Smooth muscle cell (in vitro differentiated cells): ENCODE results near the gene NOTCH3. TPM values are rescaled to one million over a fixed set of nuclear protein-coding genes. Genes with fewer than 3 reads are reported as not detected.

Source experiments
- DNase-seq: peaks from one replicate; lab custom pipeline; 2025; ENCODE audit not compliant: unreplicated experiment; lab: John Stamatoyannopoulos, UW
- H2AFZ ChIP-seq: fragments of 200-600 bp; sonication (generic); 2 replicates; pipeline ENCODE4 v1.6.0; 2016; ENCODE audit warnings: antibody characterized with exemption, low read depth, mild to moderate bottlenecking
- H3F3A ChIP-seq: fragments of 200-600 bp; sonication (generic); 2 replicates; pipeline ENCODE4 v1.6.0; 2017; ENCODE audit warnings: antibody characterized with exemption, low read depth
- H3K27ac ChIP-seq: fragments of 200-600 bp; sonication (generic); 2 replicates; pipeline ENCODE4 v1.5.1; 2016; ENCODE audit warnings: low read depth, mild to moderate bottlenecking
- H3K27me3 ChIP-seq: fragments of 200-600 bp; sonication (generic); 2 replicates; pipeline ENCODE4 v1.6.1; 2016; ENCODE audit warnings: low read depth, mild to moderate bottlenecking
- H3K36me3 ChIP-seq: fragments of 200-600 bp; sonication (generic); 2 replicates; pipeline ENCODE4 v1.5.1; 2016; ENCODE audit warnings: low read depth
- H3K4me1 ChIP-seq: fragments of 200-600 bp; sonication (generic); 2 replicates; pipeline ENCODE4 v1.5.1; 2016; ENCODE audit warnings: low read depth
- H3K4me2 ChIP-seq: fragments of 200-600 bp; sonication (generic); 2 replicates; pipeline ENCODE4 v1.6.0; 2016; ENCODE audit warnings: mild to moderate bottlenecking
- H3K4me3 ChIP-seq: fragments of 200-600 bp; sonication (generic); 2 replicates; pipeline ENCODE4 v1.5.1; 2016; ENCODE audit warnings: mild to moderate bottlenecking
- H3K79me2 ChIP-seq: fragments of 200-600 bp; sonication (generic); 2 replicates; pipeline ENCODE4 v1.6.0; 2016; ENCODE audit warnings: low read depth, mild to moderate bottlenecking
- H3K9ac ChIP-seq: fragments of 200-600 bp; sonication (generic); 2 replicates; pipeline ENCODE4 v1.6.0; 2016; ENCODE audit warnings: low read depth
- H3K9me3 ChIP-seq: fragments of 200-600 bp; sonication (generic); replicated peaks from 2 replicates; pipeline ENCODE4 v1.5.1; 2016; ENCODE audit warnings: low read depth
- H4K20me1 ChIP-seq: fragments of 200-600 bp; sonication (generic); 2 replicates; pipeline ENCODE4 v1.6.0; 2016; ENCODE audit warnings: low read depth
- WGBS: methylation state at CpG from one replicate; pipeline ENCODE4 v1.1.7; 2016; ENCODE audit warnings: low lambda C conversion rate; 5-methylcytosine and 5-hydroxymethylcytosine counted together
- polyA plus RNA-seq: library from polyadenylated mRNA; unstranded; fragments of >200 nt; fragmentation: Nextera tagmentation; extraction: Ambion mirVana; gene quantifications from 2 replicates; pipeline ENCODE4 v1.2.1, GENCODE V29; 2016
- total RNA-seq: library from RNA; depleted of rRNA; stranded (reverse); fragments of >200 nt; gene quantifications from 2 replicates; pipeline ENCODE4 v1.2.3, GENCODE V29; 2014
- TF ChIP-seq, protein P1 (sequence below): fragments of 200-600 bp; sonication (generic); IDR thresholded peaks from 2 replicates; pipeline ENCODE4 v1.5.1; 2017; ENCODE audit warnings: borderline replicate concordance, mild to moderate bottlenecking, antibody characterized with exemption; ENCODE audit not compliant: insufficient read depth, poor library complexity, severe bottlenecking

The NOTCH3 gene
- total and polyA plus RNA-seq, 2 experiments from 2014 or later: 72.0 to 92.5 TPM

DNA sequence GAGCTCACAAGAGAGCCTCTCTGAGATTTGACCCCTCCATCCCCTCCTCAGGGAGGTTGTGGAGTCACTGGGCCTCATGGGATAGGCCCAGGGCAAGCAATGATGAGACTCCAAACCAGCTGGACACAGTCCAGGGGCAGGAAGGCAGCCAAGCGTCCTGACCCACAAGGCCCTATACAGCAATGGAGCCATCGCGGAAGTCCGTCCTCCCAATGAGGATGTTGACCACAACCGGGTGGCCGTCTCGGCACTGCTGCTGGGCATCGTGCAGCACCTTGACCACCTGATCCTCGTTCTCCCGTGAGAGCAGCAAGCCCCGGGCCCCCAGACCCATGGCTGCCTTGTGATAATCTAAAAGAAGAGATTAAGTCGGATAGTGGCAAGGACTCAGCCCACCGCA is 85.7 kb downstream of the NOTCH3 start:
- H3K9me3 ChIP-seq: no peaks in the 10 kb centered on the region
- H3K36me3 ChIP-seq: no peaks in the 10 kb centered on the region
- H4K20me1 ChIP-seq: peaks cover 15% of the 10 kb centered on the region
- H3K4me2 ChIP-seq: no peak overlapping the region
- TF ChIP-seq, protein P1, sequence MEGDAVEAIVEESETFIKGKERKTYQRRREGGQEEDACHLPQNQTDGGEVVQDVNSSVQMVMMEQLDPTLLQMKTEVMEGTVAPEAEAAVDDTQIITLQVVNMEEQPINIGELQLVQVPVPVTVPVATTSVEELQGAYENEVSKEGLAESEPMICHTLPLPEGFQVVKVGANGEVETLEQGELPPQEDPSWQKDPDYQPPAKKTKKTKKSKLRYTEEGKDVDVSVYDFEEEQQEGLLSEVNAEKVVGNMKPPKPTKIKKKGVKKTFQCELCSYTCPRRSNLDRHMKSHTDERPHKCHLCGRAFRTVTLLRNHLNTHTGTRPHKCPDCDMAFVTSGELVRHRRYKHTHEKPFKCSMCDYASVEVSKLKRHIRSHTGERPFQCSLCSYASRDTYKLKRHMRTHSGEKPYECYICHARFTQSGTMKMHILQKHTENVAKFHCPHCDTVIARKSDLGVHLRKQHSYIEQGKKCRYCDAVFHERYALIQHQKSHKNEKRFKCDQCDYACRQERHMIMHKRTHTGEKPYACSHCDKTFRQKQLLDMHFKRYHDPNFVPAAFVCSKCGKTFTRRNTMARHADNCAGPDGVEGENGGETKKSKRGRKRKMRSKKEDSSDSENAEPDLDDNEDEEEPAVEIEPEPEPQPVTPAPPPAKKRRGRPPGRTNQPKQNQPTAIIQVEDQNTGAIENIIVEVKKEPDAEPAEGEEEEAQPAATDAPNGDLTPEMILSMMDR: no peak
- no peak overlapping the region for H2AFZ ChIP-seq
- H3K4me1 ChIP-seq: no peaks in the 10 kb centered on the region
- no peak overlapping the region for H3K4me3 ChIP-seq
- H3K9ac ChIP-seq: no peak overlapping the region
- H3F3A ChIP-seq: peaks cover 30% of the 10 kb centered on the region
- H3K79me2 ChIP-seq: peaks cover 4% of the 10 kb centered on the region
- no peak for DNase-seq
- 94% methylated on average over 13 of the region's 13 CpGs for WGBS
- H3K27me3 ChIP-seq: no peaks in the 10 kb centered on the region
- peak overlapping the region; percentile 7 for H3K27ac ChIP-seq

DNA sequence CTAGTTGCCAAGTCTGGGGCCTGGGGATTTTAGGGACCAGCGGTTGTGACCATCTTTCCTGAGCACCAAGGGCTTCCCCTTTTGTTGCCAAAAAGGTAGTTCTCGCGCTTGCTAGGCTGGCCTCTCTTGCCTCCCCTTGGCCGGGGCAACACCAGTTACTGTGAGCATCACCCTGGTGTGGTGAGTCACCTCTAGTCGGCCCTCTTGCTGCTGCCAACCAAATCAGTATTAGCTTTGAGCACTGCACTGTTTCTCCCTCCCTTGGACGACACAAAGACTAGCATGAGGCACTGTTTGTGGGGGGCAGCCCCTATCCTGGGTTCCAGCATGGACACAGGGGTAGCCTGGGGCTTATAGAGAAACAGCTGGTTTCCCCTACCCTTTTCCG is 86.6 kb downstream of the NOTCH3 start:
- Histone ChIP-seq H3K79me2 (peaks cover 11% of the 10 kb centered on the region), H3K27me3 (no peaks in the 10 kb centered on the region), H3K4me1 (no peaks in the 10 kb centered on the region), H3K4me3 (no peak overlapping the region), H3K9me3 (no peaks in the 10 kb centered on the region), H3F3A (peaks cover 30% of the 10 kb centered on the region), H4K20me1 (peaks cover 15% of the 10 kb centered on the region), H3K4me2 (no peak overlapping the region), H3K27ac (no peak overlapping the region), H2AFZ (no peak overlapping the region), H3K36me3 (no peaks in the 10 kb centered on the region), H3K9ac (no peak overlapping the region)
- WGBS: 84% methylated on average over 7 of the region's 7 CpGs
- TF ChIP-seq, protein P1: no peak
- DNase-seq: no peak

DNA sequence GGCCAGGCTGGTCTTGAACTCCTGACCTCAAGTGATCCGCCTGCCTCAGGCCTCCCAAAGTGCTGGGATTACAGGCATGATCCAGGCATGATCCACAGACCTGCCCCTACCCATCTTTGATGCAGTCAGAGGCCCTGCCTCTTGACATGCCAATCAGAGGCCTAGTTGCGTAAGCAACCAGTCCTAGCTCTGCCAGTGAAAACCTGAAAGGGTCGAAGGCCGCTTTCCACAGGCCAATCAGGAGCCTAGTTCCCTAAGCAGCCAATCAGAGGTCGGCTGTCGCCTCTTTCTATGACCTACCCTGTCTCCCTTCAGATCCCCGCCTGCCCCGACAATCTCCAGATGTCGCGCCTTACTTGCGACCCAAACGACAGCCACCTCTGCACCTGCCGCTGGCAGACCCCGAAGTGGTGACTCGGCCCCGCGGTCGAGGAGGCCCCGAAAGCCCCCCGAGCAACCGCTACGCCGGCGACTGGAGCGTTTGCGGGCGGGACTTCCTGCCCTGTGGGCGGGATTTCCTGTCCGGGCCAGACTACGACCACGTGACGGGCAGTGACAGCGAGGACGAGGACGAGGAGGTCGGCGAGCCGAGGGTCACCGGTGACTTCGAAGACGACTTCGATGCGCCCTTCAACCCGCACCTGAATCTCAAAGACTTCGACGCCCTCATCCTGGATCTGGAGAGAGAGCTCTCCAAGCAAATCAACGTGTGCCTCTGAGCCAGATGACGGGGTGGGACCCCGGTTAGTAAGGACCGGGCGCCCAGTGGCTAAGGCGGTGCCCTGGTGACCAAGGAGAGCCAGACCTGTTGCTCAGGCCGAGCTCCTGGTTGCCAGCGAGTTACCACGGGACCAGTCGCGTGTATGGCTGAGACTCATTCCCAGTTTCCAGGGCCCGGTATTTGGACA is 87.3 kb downstream of the NOTCH3 start:
- no peak overlapping the region for H3K9ac ChIP-seq
- TF ChIP-seq, protein P1: no peak
- 97% methylated on average over 58 of the region's 58 CpGs for WGBS
- peaks cover 30% of the 10 kb centered on the region for H3F3A ChIP-seq
- H3K27me3 ChIP-seq: no peaks in the 10 kb centered on the region
- no peak overlapping the region for H3K4me3 ChIP-seq
- peaks cover 2% of the 10 kb centered on the region for H3K4me1 ChIP-seq
- no peak overlapping the region for H3K4me2 ChIP-seq
- no peak overlapping the region for H3K27ac ChIP-seq
- H3K79me2 ChIP-seq: peaks cover 16% of the 10 kb centered on the region
- DNase-seq: no peak
- H3K36me3 ChIP-seq: no peaks in the 10 kb centered on the region
- no peaks in the 10 kb centered on the region for H3K9me3 ChIP-seq
- peaks cover 15% of the 10 kb centered on the region for H4K20me1 ChIP-seq
- H2AFZ ChIP-seq: no peak overlapping the region
